Duodenal mucosa (tissue), 2 donors: Measurements from ENCODE around the gene TFB2M.

Source experiments
- H3K27ac ChIP-seq: one replicate; pipeline ENCODE4 v1.7.0; 2013; ENCODE audit warnings: low read depth, low read length
- H3K27me3 ChIP-seq, 2 donors: one replicate each; pipeline ENCODE4 v1.7.0; 2013; ENCODE audit warnings: low read length in 2 of 2, control low read depth in 1 of 2; ENCODE audit not compliant: insufficient read depth in 2 of 2, control insufficient read depth in 1 of 2
- H3K36me3 ChIP-seq, 2 donors: one replicate each; pipeline ENCODE4 v1.7.0; 2013; ENCODE audit warnings: low read length in 2 of 2, control low read depth in 1 of 2; ENCODE audit not compliant: insufficient read depth in 2 of 2, control insufficient read depth in 1 of 2
- H3K4me1 ChIP-seq, 2 donors: one replicate each; pipeline ENCODE4 v1.7.0; 2013; ENCODE audit warnings: low read length in 2 of 2, control low read depth in 1 of 2; ENCODE audit not compliant: insufficient read depth in 2 of 2, control insufficient read depth in 1 of 2
- H3K4me3 ChIP-seq, 2 donors: one replicate each; pipeline ENCODE4 v1.7.0; 2013; ENCODE audit warnings: low read length in 2 of 2, low read depth in 1 of 2
- H3K9ac ChIP-seq, 2 donors: one replicate each; pipeline ENCODE4 v1.7.0; 2013; ENCODE audit warnings: low read length in 2 of 2, low read depth in 1 of 2
- H3K9me3 ChIP-seq, 2 donors: one replicate each; pipeline ENCODE4 v1.7.0; 2013; ENCODE audit warnings: low read length in 2 of 2, control low read depth in 1 of 2; ENCODE audit not compliant: control insufficient read depth in 1 of 2

The TFB2M gene

GRCh38 chr1:246537441-246537840 is 28.6 kb downstream of the TFB2M start:
- Histone ChIP-seq H3K4me1 (no peaks in the 10 kb centered on the region), H3K36me3 (peaks cover 0 to 17% of the 10 kb centered on the region in 2 donors), H3K27ac (no peak overlapping the region), H3K27me3 (no peaks in the 10 kb centered on the region), H3K9ac (no peak overlapping the region), H3K4me3 (no peak overlapping the region), H3K9me3 (no peaks in the 10 kb centered on the region)

GRCh38 chr1:246534114-246534513 is 31.9 kb downstream of the TFB2M start:
- Histone ChIP-seq H3K9ac (no peak overlapping the region), H3K4me1 (no peaks in the 10 kb centered on the region), H3K36me3 (no peaks in the 10 kb centered on the region), H3K27me3 (no peaks in the 10 kb centered on the region), H3K27ac (no peak overlapping the region), H3K4me3 (no peak overlapping the region), H3K9me3 (peaks cover 7 to 12% of the 10 kb centered on the region in 2 donors)

- Histone ChIP-seq H3K27ac (no peak overlapping the region), H3K9ac (no peak overlapping the region), H3K27me3 (no peaks in the 10 kb centered on the region), H3K4me1 (no peaks in the 10 kb centered on the region), H3K4me3 (no peak overlapping the region), H3K36me3 (no peaks in the 10 kb centered on the region), H3K9me3 (peaks cover 7 to 12% of the 10 kb centered on the region in 2 donors)
Observed at GRCh38 chr1:246533371-246533905, 32.6 kb downstream of the TFB2M start.

GRCh38 chr1:246532519-246532918 is 33.5 kb downstream of the TFB2M start:
- Histone ChIP-seq H3K27me3 (no peaks in the 10 kb centered on the region), H3K27ac (no peak overlapping the region), H3K4me1 (no peaks in the 10 kb centered on the region), H3K4me3 (no peak overlapping the region), H3K9me3 (peaks cover 7 to 12% of the 10 kb centered on the region in 2 donors), H3K9ac (no peak overlapping the region), H3K36me3 (no peaks in the 10 kb centered on the region)

DNA sequence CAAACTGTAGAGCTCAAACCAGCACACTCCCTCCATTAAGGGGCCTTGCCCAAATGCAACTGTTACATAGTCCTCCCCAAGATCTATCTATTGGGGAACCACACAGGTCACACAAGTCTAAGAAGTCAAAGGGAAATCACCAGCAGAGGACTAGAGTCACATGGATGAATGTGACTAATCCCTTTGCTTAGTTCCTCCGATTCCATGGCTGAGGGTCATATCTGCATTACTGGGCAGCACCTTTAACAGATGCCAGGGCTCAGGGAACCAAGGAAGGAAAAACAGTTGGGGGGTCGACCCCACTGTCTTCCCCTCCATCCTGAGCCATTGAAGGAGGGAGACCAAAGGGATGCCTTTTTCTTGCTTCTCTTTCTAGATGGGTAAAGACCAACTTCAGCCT is 35.6 kb downstream of the TFB2M start:
- Histone ChIP-seq H3K9ac (no peak overlapping the region), H3K27ac (no peak overlapping the region), H3K27me3 (no peaks in the 10 kb centered on the region), H3K4me3 (no peak overlapping the region), H3K4me1 (no peaks in the 10 kb centered on the region), H3K36me3 (no peaks in the 10 kb centered on the region), H3K9me3 (peaks cover 7 to 12% of the 10 kb centered on the region in 2 donors)

- no peak overlapping the region for H3K27ac ChIP-seq
- peaks cover 7 to 12% of the 10 kb centered on the region in 2 donors for H3K9me3 ChIP-seq
- no peaks in the 10 kb centered on the region for H3K27me3 ChIP-seq
- H3K4me3 ChIP-seq: no peak overlapping the region
- H3K9ac ChIP-seq: no peak overlapping the region
- H3K36me3 ChIP-seq: no peaks in the 10 kb centered on the region
- no peaks in the 10 kb centered on the region for H3K4me1 ChIP-seq
Observed at GRCh38 chr1:246528933-246529731, 36.9 kb downstream of the TFB2M start.

- Histone ChIP-seq H3K27me3 (no peaks in the 10 kb centered on the region), H3K36me3 (no peaks in the 10 kb centered on the region), H3K27ac (no peak overlapping the region), H3K9ac (no peak overlapping the region), H3K4me3 (no peak overlapping the region), H3K4me1 (no peaks in the 10 kb centered on the region), H3K9me3 (peaks cover 7 to 12% of the 10 kb centered on the region in 2 donors)
Observed at GRCh38 chr1:246527402-246528088, 38.5 kb downstream of the TFB2M start.

DNA sequence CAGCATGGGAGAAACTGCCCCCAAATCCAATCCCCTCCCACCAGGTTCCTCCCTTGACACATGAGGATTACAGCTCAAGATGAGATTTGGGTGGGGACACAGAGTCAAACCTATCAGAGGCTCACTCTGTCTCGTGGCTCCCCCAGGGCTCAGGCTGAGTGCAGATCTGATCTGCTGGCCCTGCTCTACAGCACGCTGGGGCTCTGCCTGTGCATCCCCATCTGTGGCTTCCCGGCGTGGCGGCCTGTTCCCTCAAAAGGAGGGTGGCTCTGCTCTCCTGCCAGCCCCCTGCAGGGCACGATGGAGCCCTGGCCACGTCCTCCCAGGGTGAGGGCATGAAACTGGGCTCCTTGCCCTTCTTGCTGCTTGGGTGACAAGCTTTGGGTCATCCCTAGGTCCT is 39.1 kb downstream of the TFB2M start:
- H3K4me1 ChIP-seq: no peaks in the 10 kb centered on the region
- peaks cover 7 to 12% of the 10 kb centered on the region in 2 donors for H3K9me3 ChIP-seq
- H3K4me3 ChIP-seq: no peak overlapping the region
- H3K36me3 ChIP-seq: no peaks in the 10 kb centered on the region
- H3K9ac ChIP-seq: no peak overlapping the region
- H3K27me3 ChIP-seq: no peaks in the 10 kb centered on the region
- no peak overlapping the region for H3K27ac ChIP-seq

DNA sequence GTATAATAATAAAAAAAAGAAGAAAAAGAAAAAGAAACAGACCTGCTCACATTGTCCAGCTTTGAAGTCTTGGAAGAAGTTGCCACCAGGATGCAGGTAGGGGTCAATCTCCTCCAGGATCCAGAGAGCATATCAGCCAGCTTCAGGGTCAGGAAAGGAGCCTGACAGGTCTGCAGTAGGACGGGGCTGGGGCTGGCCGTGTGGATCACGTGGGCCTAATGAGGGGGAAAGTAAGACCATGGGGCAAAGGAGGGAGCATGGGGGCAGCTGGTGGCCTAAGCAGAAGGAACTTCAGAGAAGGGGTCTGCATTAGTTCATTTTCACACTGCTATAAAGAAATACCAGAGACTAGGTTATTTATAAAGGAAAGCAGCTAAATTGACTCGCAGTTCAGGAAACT is 39.7 kb downstream of the TFB2M start:
- Histone ChIP-seq H3K4me1 (no peaks in the 10 kb centered on the region), H3K27me3 (no peaks in the 10 kb centered on the region), H3K4me3 (no peak overlapping the region), H3K27ac (no peak overlapping the region), H3K9me3 (peaks cover 7 to 11% of the 10 kb centered on the region in 2 donors), H3K36me3 (no peaks in the 10 kb centered on the region), H3K9ac (no peak overlapping the region)

DNA sequence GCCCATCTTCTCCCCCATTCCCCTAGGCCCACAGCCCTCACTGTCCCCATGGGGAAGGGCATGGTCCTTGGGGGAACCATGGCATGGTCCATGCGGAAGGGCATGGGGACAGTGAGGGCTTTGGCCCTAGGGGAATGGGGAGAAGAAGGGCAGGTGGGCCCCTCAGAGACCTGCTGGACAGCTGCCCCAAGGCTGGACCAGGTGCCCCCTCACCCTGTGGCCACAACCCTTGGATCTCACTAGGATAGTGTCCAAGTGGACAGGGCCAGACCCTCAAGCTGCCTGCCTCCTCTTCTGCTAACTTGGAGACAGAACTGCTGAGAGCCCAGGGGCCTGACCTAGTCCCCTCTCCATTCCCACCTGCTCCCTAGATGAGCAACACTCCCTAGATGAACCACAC is 46.5 kb downstream of the TFB2M start:
- no peaks in the 10 kb centered on the region for H3K4me1 ChIP-seq
- peaks cover 21 to 22% of the 10 kb centered on the region in 2 donors for H3K9me3 ChIP-seq
- no peak overlapping the region for H3K9ac ChIP-seq
- no peaks in the 10 kb centered on the region for H3K36me3 ChIP-seq
- no peak overlapping the region for H3K27ac ChIP-seq
- H3K4me3 ChIP-seq: no peak overlapping the region
- no peaks in the 10 kb centered on the region for H3K27me3 ChIP-seq
